Prostate gland (tissue), 2 donors: Measurements from ENCODE around the gene HSD17B11.
"Not testable (repeated sequence)": the region's sequence is repeated elsewhere in the genome, so short reads cannot be mapped to it uniquely, and the experiment has no call there.

Experiments
- POLR2AphosphoS5 ChIP-seq: sonication (generic); formaldehyde crosslinking; IDR thresholded peaks from one replicate; pipeline ENCODE4 v1.6.1; 2017; ENCODE audit warnings: antibody characterized with exemption
- TF ChIP-seq, protein P1 (sequence below), 4 experiments: fragments of 200-600 bp in 2 of 4; fragments of 450-650 bp in 2 of 4; sonication (generic) in 2 of 4; IDR thresholded peaks; 1 replicate in 3 of 4; 2 replicates in 1 of 4; pipeline ENCODE4 v1.5.1; 2016 to 2019; ENCODE audit warnings: antibody characterized with exemption in 4 of 4, mild to moderate bottlenecking in 2 of 4, moderate library complexity in 2 of 4

DNA sequence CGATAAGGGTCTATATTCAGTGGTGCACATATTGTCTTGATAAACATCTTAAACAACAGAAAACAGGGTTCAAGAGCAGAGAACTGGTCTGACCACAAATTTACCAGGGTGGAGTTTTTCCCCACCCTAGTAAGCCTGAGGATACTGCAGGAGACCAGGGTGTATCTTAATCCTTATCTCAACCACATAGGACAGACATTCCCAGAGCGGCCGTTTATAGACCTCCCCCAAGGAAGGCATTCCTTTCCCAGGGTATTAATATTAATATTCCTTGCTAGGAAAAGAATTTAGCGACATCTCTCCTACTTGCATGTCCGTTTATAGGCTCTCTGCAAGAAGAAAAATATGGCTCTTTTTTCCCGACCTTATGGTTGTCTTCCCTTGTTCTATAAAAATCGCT, 97.1 kb downstream of the HSD17B11 start:
- TF ChIP-seq, protein P1, sequence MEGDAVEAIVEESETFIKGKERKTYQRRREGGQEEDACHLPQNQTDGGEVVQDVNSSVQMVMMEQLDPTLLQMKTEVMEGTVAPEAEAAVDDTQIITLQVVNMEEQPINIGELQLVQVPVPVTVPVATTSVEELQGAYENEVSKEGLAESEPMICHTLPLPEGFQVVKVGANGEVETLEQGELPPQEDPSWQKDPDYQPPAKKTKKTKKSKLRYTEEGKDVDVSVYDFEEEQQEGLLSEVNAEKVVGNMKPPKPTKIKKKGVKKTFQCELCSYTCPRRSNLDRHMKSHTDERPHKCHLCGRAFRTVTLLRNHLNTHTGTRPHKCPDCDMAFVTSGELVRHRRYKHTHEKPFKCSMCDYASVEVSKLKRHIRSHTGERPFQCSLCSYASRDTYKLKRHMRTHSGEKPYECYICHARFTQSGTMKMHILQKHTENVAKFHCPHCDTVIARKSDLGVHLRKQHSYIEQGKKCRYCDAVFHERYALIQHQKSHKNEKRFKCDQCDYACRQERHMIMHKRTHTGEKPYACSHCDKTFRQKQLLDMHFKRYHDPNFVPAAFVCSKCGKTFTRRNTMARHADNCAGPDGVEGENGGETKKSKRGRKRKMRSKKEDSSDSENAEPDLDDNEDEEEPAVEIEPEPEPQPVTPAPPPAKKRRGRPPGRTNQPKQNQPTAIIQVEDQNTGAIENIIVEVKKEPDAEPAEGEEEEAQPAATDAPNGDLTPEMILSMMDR (IDR thresholded peaks at IDR 0.05), result not testable (repeated sequence)
- TF ChIP-seq POLR2AphosphoS5, result not testable (repeated sequence)
